Osteocyte (in vitro differentiated cells): ENCODE measurements around the gene CHMP4A. TPM values are rescaled to one million over a fixed set of nuclear protein-coding genes. Genes with fewer than 3 reads are reported as not detected.

ENCODE experiments used
- DNase-seq: peaks from one replicate; pipeline ENCODE4 v3.0.0; 2021; ENCODE audit warnings: mixed read lengths; ENCODE audit not compliant: unreplicated experiment; ENCODE audit errors: extremely low spot score
- H3K27ac Mint-ChIP-seq: one replicate; pipeline ENCODE4 v1.8.0; 2021; ENCODE audit warnings: mild to moderate bottlenecking, mixed read lengths; ENCODE audit not compliant: unreplicated experiment
- H3K27me3 Mint-ChIP-seq: one replicate; pipeline ENCODE4 v1.8.0; 2021; ENCODE audit warnings: mixed read lengths; ENCODE audit not compliant: unreplicated experiment
- H3K36me3 Mint-ChIP-seq: one replicate; pipeline ENCODE4 v1.8.0; 2021; ENCODE audit warnings: mixed read lengths; ENCODE audit not compliant: unreplicated experiment
- H3K4me1 Mint-ChIP-seq: one replicate; pipeline ENCODE4 v1.8.0; 2021; ENCODE audit warnings: mixed read lengths; ENCODE audit not compliant: unreplicated experiment
- H3K4me3 Mint-ChIP-seq: one replicate; pipeline ENCODE4 v1.8.0; 2021; ENCODE audit warnings: mild to moderate bottlenecking, moderate library complexity, mixed read lengths; ENCODE audit not compliant: unreplicated experiment
- H3K9me3 Mint-ChIP-seq: one replicate; pipeline ENCODE4 v1.8.0; 2021; ENCODE audit warnings: mixed read lengths; ENCODE audit not compliant: unreplicated experiment
- total RNA-seq: library from RNA; stranded (reverse); gene quantifications from 2 replicates; pipeline ENCODE4 v1.2.1, GENCODE V29; 2021
- TF ChIP-seq, protein P1 (sequence below): fragments of 200-600 bp; sonication (generic); IDR thresholded peaks from 2 replicates; pipeline ENCODE4 v1.5.0; 2021; ENCODE audit warnings: antibody characterized with exemption, mild to moderate bottlenecking, moderate library complexity

CHMP4A gene
- total RNA-seq, 1 donor from 2014 or later = 38.1 TPM

GRCh38 chr14:24159777-24160498 lies 53.4 kb downstream of the CHMP4A start:
- Mint-ChIP-seq H3K27ac (peak overlapping the region; percentile 20), H3K36me3 (peaks cover 38% of the 10 kb centered on the region), H3K9me3 (no peaks in the 10 kb centered on the region), H3K4me3 (no peak overlapping the region), H3K27me3 (no peaks in the 10 kb centered on the region), H3K4me1 (peaks cover 25% of the 10 kb centered on the region)
- DNase-seq = no peak
- TF ChIP-seq, protein P1, sequence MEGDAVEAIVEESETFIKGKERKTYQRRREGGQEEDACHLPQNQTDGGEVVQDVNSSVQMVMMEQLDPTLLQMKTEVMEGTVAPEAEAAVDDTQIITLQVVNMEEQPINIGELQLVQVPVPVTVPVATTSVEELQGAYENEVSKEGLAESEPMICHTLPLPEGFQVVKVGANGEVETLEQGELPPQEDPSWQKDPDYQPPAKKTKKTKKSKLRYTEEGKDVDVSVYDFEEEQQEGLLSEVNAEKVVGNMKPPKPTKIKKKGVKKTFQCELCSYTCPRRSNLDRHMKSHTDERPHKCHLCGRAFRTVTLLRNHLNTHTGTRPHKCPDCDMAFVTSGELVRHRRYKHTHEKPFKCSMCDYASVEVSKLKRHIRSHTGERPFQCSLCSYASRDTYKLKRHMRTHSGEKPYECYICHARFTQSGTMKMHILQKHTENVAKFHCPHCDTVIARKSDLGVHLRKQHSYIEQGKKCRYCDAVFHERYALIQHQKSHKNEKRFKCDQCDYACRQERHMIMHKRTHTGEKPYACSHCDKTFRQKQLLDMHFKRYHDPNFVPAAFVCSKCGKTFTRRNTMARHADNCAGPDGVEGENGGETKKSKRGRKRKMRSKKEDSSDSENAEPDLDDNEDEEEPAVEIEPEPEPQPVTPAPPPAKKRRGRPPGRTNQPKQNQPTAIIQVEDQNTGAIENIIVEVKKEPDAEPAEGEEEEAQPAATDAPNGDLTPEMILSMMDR = no peak

Other genes with a start within 250 kb of the CHMP4A start
- gene DHRS4L2, start 224.6 kb downstream of the CHMP4A start, total RNA-seq = 15.9 and 17.1 TPM in 2 replicates
- 0.31 and 0.35 TPM in 2 replicates for gene CARMIL3, start 161.5 kb downstream of the CHMP4A start, total RNA-seq
- gene CPNE6, start 141.9 kb downstream of the CHMP4A start, total RNA-seq = not detected in 2 replicates
- gene PCK2, start 119.2 kb downstream of the CHMP4A start, total RNA-seq = 66.0 and 75.1 TPM in 2 replicates
- gene DCAF11, start 98.7 kb downstream of the CHMP4A start, total RNA-seq = 50.2 and 52.8 TPM in 2 replicates
- gene NRL, start 98.5 kb downstream of the CHMP4A start, total RNA-seq = 1.2 and 1.9 TPM in 2 replicates
- 0.63 and 0.73 TPM in 2 replicates for gene FITM1, start 82.8 kb downstream of the CHMP4A start, total RNA-seq
- 154 and 156 TPM in 2 replicates for gene PSME1, start 77.3 kb downstream of the CHMP4A start, total RNA-seq
- gene EMC9, start 71.9 kb downstream of the CHMP4A start, total RNA-seq = 13.6 and 15.6 TPM in 2 replicates
- 86.2 and 91.8 TPM in 2 replicates for gene PSME2, start 66.9 kb downstream of the CHMP4A start, total RNA-seq
- 65.9 and 66.5 TPM in 2 replicates for gene RNF31, start 66.0 kb downstream of the CHMP4A start, total RNA-seq
- 58.9 and 62.5 TPM in 2 replicates for gene IRF9, start 52.2 kb downstream of the CHMP4A start, total RNA-seq
- gene REC8, start 41.4 kb downstream of the CHMP4A start, total RNA-seq = 8.1 and 11.5 TPM in 2 replicates
- 34.6 and 36.5 TPM in 2 replicates for gene IPO4, start 24.7 kb downstream of the CHMP4A start, total RNA-seq
- 69.5 and 81.8 TPM in 2 replicates for gene TM9SF1, start 18.0 kb downstream of the CHMP4A start, total RNA-seq
- not detected in 2 replicates for gene TSSK4, start 7.8 kb downstream of the CHMP4A start, total RNA-seq
- 23.8 and 25.4 TPM in 2 replicates for gene MDP1, start 2.6 kb upstream of the CHMP4A start, total RNA-seq
- gene NEDD8, start 18.9 kb upstream of the CHMP4A start, total RNA-seq = 158 and 164 TPM in 2 replicates
- gene GMPR2, start 19.4 kb upstream of the CHMP4A start, total RNA-seq = 61.7 and 68.7 TPM in 2 replicates
- gene TINF2, start 29.1 kb upstream of the CHMP4A start, total RNA-seq = 69.2 and 75.7 TPM in 2 replicates
- gene TGM1, start 49.7 kb upstream of the CHMP4A start, total RNA-seq = 2.1 and 2.3 TPM in 2 replicates
- gene RABGGTA, start 58.1 kb upstream of the CHMP4A start, total RNA-seq = 26.1 and 30.8 TPM in 2 replicates
- gene DHRS1, start 86.3 kb upstream of the CHMP4A start, total RNA-seq = 24.6 and 27.0 TPM in 2 replicates
- 27.8 and 28.2 TPM in 2 replicates for gene NOP9, start 86.4 kb upstream of the CHMP4A start, total RNA-seq
- not detected in 2 replicates for gene CIDEB, start 94.5 kb upstream of the CHMP4A start, total RNA-seq
- gene LTB4R2, start 96.7 kb upstream of the CHMP4A start, total RNA-seq = 12.5 and 14.9 TPM in 2 replicates
- gene LTB4R, start 98.0 kb upstream of the CHMP4A start, total RNA-seq = 10.0 and 11.3 TPM in 2 replicates
- 25.3 and 26.5 TPM in 2 replicates for gene ADCY4, start 121.6 kb upstream of the CHMP4A start, total RNA-seq
- 0.78 and 1.3 TPM in 2 replicates for gene RIPK3, start 126.5 kb upstream of the CHMP4A start, total RNA-seq
- 197 and 223 TPM in 2 replicates for gene NFATC4, start 154.7 kb upstream of the CHMP4A start, total RNA-seq
- gene NYNRIN, start 185.5 kb upstream of the CHMP4A start, total RNA-seq = 39.6 and 40.2 TPM in 2 replicates
- 5.5 and 6.1 TPM in 2 replicates for gene CBLN3, start 216.2 kb upstream of the CHMP4A start, total RNA-seq
- gene KHNYN, start 216.5 kb upstream of the CHMP4A start, total RNA-seq = 59.9 and 60.9 TPM in 2 replicates
- 53.9 and 54.6 TPM in 2 replicates for gene SDR39U1, start 229.3 kb upstream of the CHMP4A start, total RNA-seq